ENCODE measurements around the gene IQGAP2. TPM values are rescaled to one million over a fixed set of nuclear protein-coding genes. Genes with fewer than 3 reads are reported as not detected.
"Not testable (repeated sequence)": the region's sequence is repeated elsewhere in the genome, so short reads cannot be mapped to it uniquely, and the experiment has no call there.

The IQGAP2 gene
- total RNA-seq, 1 donor from 2014 or later: 4.0 TPM

DNA sequence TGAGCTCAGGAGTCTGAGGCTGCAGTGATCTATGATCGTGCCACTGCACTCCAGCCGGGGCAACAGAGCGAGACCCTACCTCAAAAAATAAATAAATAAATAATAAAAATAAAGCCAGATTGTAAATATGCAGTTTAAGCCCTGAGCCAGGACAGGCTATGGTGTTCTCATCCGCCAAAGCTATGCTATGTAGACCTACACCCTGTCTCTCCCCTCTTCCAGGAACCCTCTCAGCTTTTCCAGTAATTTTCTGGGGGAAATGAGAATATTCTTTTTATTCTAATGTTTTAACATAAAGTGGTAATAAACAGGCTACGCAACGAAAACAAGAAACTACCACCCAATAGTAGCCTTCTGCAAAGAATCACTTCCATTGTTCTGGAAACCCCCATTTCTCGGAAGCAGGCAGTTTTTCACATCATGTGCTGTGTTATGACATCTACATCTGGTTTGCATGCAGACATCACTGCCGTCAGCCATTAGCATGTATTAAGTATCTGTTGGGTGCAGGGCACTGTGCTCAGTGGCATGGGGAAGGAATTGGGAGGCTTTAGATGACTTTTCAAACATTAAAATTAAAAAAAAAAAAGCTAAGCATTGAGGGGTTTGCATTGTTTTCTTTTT, 274.9 kb downstream of the IQGAP2 start:
- TF ChIP-seq, protein P1, sequence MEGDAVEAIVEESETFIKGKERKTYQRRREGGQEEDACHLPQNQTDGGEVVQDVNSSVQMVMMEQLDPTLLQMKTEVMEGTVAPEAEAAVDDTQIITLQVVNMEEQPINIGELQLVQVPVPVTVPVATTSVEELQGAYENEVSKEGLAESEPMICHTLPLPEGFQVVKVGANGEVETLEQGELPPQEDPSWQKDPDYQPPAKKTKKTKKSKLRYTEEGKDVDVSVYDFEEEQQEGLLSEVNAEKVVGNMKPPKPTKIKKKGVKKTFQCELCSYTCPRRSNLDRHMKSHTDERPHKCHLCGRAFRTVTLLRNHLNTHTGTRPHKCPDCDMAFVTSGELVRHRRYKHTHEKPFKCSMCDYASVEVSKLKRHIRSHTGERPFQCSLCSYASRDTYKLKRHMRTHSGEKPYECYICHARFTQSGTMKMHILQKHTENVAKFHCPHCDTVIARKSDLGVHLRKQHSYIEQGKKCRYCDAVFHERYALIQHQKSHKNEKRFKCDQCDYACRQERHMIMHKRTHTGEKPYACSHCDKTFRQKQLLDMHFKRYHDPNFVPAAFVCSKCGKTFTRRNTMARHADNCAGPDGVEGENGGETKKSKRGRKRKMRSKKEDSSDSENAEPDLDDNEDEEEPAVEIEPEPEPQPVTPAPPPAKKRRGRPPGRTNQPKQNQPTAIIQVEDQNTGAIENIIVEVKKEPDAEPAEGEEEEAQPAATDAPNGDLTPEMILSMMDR (IDR thresholded peaks at IDR 0.05; ENCODE audit: insufficient read depth, low read length, poor library complexity, severe bottlenecking): no peak

DNA sequence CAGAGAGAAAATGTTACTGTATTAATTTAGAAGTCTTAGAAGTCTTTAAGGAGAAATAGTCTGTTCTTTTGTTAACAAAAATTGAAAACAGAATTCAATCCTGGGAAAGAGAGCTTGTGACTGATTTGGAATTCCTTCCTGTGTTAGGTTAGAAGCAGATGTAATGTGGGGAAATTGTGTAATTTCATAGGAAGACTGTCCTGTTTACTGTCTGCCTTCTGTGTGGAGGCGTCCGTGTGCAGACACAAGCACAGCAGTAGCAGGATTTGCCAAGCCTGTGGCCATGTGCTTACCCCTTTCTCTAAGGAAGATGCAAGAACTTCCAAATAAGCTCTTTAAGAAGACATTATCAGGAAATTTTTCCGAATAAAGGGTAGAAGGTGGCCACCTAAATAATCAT, 276.1 kb downstream of the IQGAP2 start:
- no peaks in the 10 kb centered on the region for H3K36me3 ChIP-seq (ENCODE audit: control insufficient read depth, insufficient read depth, low read length)
- H3K27me3 ChIP-seq (ENCODE audit: control insufficient read depth, insufficient read depth, low read length): no peaks in the 10 kb centered on the region
- TF ChIP-seq, protein P1 (IDR thresholded peaks at IDR 0.05; ENCODE audit: insufficient read depth, low read length, poor library complexity, severe bottlenecking): no peak
- no peak overlapping the region for H3K4me3 ChIP-seq (ENCODE audit: low read depth, low read length)
- DNase-seq (ENCODE audit: low read depth): no peak

More for the DNA sequence above, 274.9 kb downstream of the IQGAP2 start:
- Histone ChIP-seq H3K36me3 (ENCODE audit: control insufficient read depth, insufficient read depth, low read length) (no peaks in the 10 kb centered on the region), H3K27me3 (ENCODE audit: control insufficient read depth, insufficient read depth, low read length) (no peaks in the 10 kb centered on the region), H3K4me3 (ENCODE audit: low read depth, low read length) (no peak overlapping the region)
- DNase-seq (ENCODE audit: low read depth): no peak

DNA sequence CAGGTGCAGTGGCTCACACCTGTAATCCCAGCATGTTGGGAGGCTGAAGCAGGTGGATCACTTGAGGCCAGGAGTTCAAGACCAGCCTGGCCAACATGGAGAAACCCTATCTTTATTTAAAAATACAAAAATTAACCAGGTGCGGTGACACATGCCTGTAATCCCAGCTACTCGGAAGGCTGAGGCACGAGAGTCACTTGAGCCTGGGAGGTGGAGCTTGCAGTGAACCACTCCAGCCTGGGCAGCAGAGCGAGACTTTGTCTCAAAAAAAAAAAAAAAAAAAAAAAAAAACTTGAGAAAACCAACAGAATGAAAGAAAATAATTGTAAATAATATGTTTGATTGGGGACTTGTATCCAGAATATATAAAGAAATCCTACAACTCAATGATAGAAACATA, 277.7 kb downstream of the IQGAP2 start:
- H3K4me3 ChIP-seq (ENCODE audit: low read depth, low read length); DNase-seq (ENCODE audit: low read depth): not testable (repeated sequence)

DNA sequence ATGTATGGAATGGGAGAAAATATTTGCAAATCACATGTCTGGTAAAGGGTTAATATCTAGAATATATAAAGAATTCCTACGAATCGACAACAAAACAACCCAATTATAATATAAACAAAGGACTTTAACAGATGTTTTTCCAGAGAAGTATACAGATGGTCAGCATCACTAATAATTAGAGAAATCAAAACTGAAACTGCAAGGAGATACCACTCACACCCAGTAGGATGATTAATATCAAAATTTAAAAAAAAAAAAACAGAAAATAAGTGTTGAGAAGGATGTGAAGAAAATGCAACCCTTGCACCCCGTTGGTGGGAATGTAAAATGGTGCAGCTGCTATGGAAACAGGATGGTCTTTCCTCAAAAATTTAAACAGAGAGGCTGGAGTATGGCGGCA, 278.2 kb downstream of the IQGAP2 start:
- H3K4me3 ChIP-seq (ENCODE audit: low read depth, low read length): no peak overlapping the region
- TF ChIP-seq, protein P1 (IDR thresholded peaks at IDR 0.05; ENCODE audit: insufficient read depth, low read length, poor library complexity, severe bottlenecking): no peak
- DNase-seq (ENCODE audit: low read depth): no peak
- no peaks in the 10 kb centered on the region for H3K27me3 ChIP-seq (ENCODE audit: control insufficient read depth, insufficient read depth, low read length)
- no peaks in the 10 kb centered on the region for H3K36me3 ChIP-seq (ENCODE audit: control insufficient read depth, insufficient read depth, low read length)

More for the DNA sequence above, 277.7 kb downstream of the IQGAP2 start:
- not testable (repeated sequence) for H3K27me3 ChIP-seq (ENCODE audit: control insufficient read depth, insufficient read depth, low read length); H3K36me3 ChIP-seq (ENCODE audit: control insufficient read depth, insufficient read depth, low read length)

DNA sequence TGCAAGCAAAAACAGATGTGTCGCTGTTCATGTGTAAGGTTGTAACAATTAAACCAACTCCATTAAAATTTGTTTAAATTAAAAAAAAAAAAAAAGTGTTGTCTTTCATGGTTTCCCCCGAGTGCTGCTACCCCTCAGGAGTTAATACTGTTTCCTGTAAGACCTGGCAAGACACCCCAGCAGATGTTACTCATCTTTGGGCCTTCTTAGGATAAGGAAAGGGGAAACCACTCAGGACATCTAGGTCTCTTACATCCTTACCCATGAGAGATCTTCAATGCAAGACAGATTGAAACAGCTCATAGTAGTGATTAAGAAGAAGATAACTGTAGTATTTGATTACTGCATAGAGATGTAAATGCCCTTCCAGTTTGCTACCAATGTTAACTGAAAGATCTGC, 279.3 kb downstream of the IQGAP2 start:
- Histone ChIP-seq H3K4me3 (ENCODE audit: low read depth, low read length) (no peak overlapping the region), H3K36me3 (ENCODE audit: control insufficient read depth, insufficient read depth, low read length) (no peaks in the 10 kb centered on the region), H3K27me3 (ENCODE audit: control insufficient read depth, insufficient read depth, low read length) (no peaks in the 10 kb centered on the region)
- TF ChIP-seq, protein P1 (IDR thresholded peaks at IDR 0.05; ENCODE audit: insufficient read depth, low read length, poor library complexity, severe bottlenecking): no peak
- DNase-seq (ENCODE audit: low read depth): no peak

DNA sequence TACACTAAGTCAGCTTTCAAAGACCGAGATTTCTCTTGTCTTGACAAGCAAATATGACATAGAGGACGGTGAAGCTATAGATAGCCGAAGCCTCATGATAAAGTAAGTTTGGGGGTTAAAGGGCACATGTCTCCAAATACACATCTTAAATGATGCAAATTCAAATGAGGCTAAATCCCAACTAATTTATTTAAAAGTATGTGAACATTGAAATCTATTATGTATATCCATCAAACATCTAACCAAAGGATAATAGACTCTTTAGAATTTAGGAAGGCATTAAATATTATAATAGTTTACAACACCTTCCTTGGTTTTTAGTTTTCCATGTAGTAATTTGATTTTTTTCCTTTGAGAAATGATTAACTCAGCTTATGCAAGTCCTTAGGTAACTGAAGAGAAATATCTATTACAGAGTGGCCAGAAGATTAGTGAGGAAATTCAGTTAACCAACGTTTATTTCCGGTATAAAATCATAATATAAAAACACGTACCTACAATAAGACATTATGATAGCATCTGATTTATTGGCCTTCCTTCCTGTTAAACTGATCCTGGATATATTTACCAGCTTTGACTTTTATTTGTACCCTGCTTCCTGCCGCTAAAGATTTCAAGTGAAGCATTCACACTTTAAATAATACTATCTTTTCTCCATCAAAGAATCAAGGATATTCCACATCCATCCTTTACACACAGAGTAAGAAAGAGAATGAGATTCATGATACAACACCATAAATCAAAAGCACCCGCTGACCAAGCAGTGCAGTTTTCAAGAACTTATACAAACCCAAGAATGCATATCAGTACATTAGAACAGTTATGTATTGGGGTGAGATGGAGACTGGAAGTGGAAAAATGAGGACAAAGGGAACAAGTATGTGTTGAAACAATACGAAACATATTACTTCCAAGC, 281.0 kb downstream of the IQGAP2 start:
- Histone ChIP-seq H3K27me3 (ENCODE audit: control insufficient read depth, insufficient read depth, low read length) (no peaks in the 10 kb centered on the region), H3K36me3 (ENCODE audit: control insufficient read depth, insufficient read depth, low read length) (no peaks in the 10 kb centered on the region), H3K4me3 (ENCODE audit: low read depth, low read length) (no peak overlapping the region)
- no peak for DNase-seq (ENCODE audit: low read depth)
- TF ChIP-seq, protein P1 (IDR thresholded peaks at IDR 0.05; ENCODE audit: insufficient read depth, low read length, poor library complexity, severe bottlenecking): no peak

Measured in kidney epithelial cell (primary cell).